Thoracic aorta (tissue), 2 donors: ENCODE data around the gene TIPARP. TPM values are rescaled to one million over a fixed set of nuclear protein-coding genes. Genes with fewer than 3 reads are reported as not detected.

Experiments used
- ATAC-seq: fragments of 150-250 bp; one replicate; pipeline ENCODE4 v1.8.0; 2017; ENCODE audit warnings: low read depth; ENCODE audit not compliant: insufficient number of reproducible peaks, low FRiP score
- DNase-seq: peaks from one replicate; pipeline ENCODE4 v3.0.0-alpha.2; 2020; ENCODE audit warnings: low spot score
- H3K27ac ChIP-seq, 2 donors: fragments of 200-600 bp; sonication (generic); 1 replicate in 1 of 2; 2 replicates in 1 of 2; pipeline ENCODE4 v1.5.1; 2016; ENCODE audit warnings: mild to moderate bottlenecking in 2 of 2, moderate library complexity in 2 of 2
- H3K27me3 ChIP-seq: fragments of 200-600 bp; sonication (generic); replicated peaks from 2 replicates; pipeline ENCODE4 v1.6.0; 2016; ENCODE audit warnings: mild to moderate bottlenecking; ENCODE audit not compliant: insufficient read depth
- H3K36me3 ChIP-seq: fragments of 200-600 bp; sonication (generic); one replicate; pipeline ENCODE4 v1.5.1; 2016
- H3K4me1 ChIP-seq, 2 donors: fragments of 200-600 bp; sonication (generic); 1 replicate in 1 of 2; 2 replicates in 1 of 2; pipeline versions ENCODE4 v1.5.1 to v1.6.0; 2016; ENCODE audit warnings: low read depth in 2 of 2, mild to moderate bottlenecking in 1 of 2; ENCODE audit not compliant: control insufficient read depth in 1 of 2
- H3K4me3 ChIP-seq: fragments of 200-600 bp; sonication (generic); 2 replicates; pipeline ENCODE4 v1.5.1; 2016; ENCODE audit warnings: mild to moderate bottlenecking
- H3K9me3 ChIP-seq: fragments of 200-600 bp; sonication (generic); 2 replicates; pipeline ENCODE4 v1.5.1; 2016
- total RNA-seq, 2 donors: library from RNA; depleted of rRNA; stranded (reverse); fragments of >200 nt; gene quantifications; one replicate each; pipeline versions ENCODE4 v1.1.0 to v1.2.3, GENCODE V29; 2016
- TF ChIP-seq, protein P1 (sequence below): fragments of 200-600 bp; sonication (generic); IDR thresholded peaks from one replicate; pipeline ENCODE4 v1.5.1; 2019; ENCODE audit warnings: antibody characterized with exemption

The TIPARP gene
- total RNA-seq, 2 donors from 2014 or later = 19.8 to 77.2 TPM

DNA sequence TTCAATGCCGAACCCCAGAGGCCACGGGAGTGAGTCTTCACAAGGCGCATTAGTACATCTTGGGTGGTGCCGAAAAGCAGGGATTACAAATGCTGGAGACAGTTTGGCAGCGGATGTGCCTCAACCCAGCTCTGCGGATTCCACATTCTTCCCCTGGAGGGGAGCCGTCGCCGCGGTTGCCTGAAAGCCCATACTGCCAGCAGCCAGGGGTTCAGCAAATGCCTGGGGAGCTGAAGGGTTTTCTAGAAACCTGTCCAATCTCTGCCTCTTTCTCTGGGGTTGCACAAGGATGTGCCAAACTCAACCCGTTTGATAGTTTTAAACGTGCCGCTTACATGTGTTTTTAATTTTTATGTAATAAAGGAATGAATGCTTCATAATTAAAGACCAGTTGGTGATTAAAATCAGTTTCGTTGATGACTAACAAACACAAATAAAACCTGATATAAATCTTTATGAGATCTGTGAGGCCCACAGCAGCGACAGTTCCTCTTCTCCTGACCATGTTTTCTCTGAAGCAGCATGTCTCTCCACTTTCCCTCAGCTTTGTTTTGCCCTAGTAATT, 77.2 kb downstream of the TIPARP start:
- no peak overlapping the region for H3K27ac ChIP-seq
- H3K36me3 ChIP-seq = no peaks in the 10 kb centered on the region
- TF ChIP-seq, protein P1, sequence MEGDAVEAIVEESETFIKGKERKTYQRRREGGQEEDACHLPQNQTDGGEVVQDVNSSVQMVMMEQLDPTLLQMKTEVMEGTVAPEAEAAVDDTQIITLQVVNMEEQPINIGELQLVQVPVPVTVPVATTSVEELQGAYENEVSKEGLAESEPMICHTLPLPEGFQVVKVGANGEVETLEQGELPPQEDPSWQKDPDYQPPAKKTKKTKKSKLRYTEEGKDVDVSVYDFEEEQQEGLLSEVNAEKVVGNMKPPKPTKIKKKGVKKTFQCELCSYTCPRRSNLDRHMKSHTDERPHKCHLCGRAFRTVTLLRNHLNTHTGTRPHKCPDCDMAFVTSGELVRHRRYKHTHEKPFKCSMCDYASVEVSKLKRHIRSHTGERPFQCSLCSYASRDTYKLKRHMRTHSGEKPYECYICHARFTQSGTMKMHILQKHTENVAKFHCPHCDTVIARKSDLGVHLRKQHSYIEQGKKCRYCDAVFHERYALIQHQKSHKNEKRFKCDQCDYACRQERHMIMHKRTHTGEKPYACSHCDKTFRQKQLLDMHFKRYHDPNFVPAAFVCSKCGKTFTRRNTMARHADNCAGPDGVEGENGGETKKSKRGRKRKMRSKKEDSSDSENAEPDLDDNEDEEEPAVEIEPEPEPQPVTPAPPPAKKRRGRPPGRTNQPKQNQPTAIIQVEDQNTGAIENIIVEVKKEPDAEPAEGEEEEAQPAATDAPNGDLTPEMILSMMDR = no peak
- no peak for ATAC-seq
- H3K9me3 ChIP-seq = no peaks in the 10 kb centered on the region
- no peaks in the 10 kb centered on the region for H3K27me3 ChIP-seq
- peaks cover 0 to 5% of the 10 kb centered on the region in 2 donors for H3K4me1 ChIP-seq
- H3K4me3 ChIP-seq = peak overlapping the region; percentile 27
- no peak for DNase-seq

Other genes starting within 250 kb of the TIPARP start
- gene SSR3, start 119.5 kb upstream of the TIPARP start, total RNA-seq = 100 to 1,000 TPM in 1 of 2 donors, 10 to 100 TPM in 1; 94.0 to 107 TPM
- 1 to 10 TPM in 1 of 2 donors, not detected in 1; 4.2 TPM for gene LEKR1, start 151.8 kb downstream of the TIPARP start, total RNA-seq